Non-pigmented ciliary epithelial cell (primary cell): ENCODE results near the gene NAT10.
"Not testable (repeated sequence)": the region's sequence is repeated elsewhere in the genome, so short reads cannot be mapped to it uniquely, and the experiment has no call there.

Experiments
- DNase-seq: peaks from one replicate; pipeline ENCODE4 v3.0.0-alpha.2; 2010; ENCODE audit warnings: low read depth

NAT10 gene

GRCh38 chr11:34168642-34169420 is 63.4 kb downstream of the NAT10 start:
- no peak for DNase-seq

GRCh38 chr11:34169686-34170085 is 64.3 kb downstream of the NAT10 start:
- DNase-seq = no peak

GRCh38 chr11:34173050-34173449 is 67.6 kb downstream of the NAT10 start:
- no peak for DNase-seq

GRCh38 chr11:34174412-34175041 is 69.1 kb downstream of the NAT10 start:
- DNase-seq = no peak

- no peak for DNase-seq
Observed at GRCh38 chr11:34175284-34176019, 70.0 kb downstream of the NAT10 start.

- no peak for DNase-seq
Observed at GRCh38 chr11:34176751-34177209, 71.4 kb downstream of the NAT10 start.

GRCh38 chr11:34178209-34178821 is 72.9 kb downstream of the NAT10 start:
- no peak for DNase-seq

GRCh38 chr11:34179026-34179675 is 73.7 kb downstream of the NAT10 start:
- no peak for DNase-seq

- DNase-seq = no peak
Observed at GRCh38 chr11:34180040-34180813, 74.8 kb downstream of the NAT10 start.

- DNase-seq = not testable (repeated sequence)
Observed at GRCh38 chr11:34180814-34181165, 75.4 kb downstream of the NAT10 start.

GRCh38 chr11:34181251-34181650 is 75.8 kb downstream of the NAT10 start:
- no peak for DNase-seq

- no peak for DNase-seq
Observed at GRCh38 chr11:34181856-34182405, 76.5 kb downstream of the NAT10 start.

- DNase-seq = no peak
Observed at GRCh38 chr11:34182425-34182824, 77.0 kb downstream of the NAT10 start.

GRCh38 chr11:34182921-34183685 is 77.7 kb downstream of the NAT10 start:
- no peak for DNase-seq

GRCh38 chr11:34183848-34184391 is 78.5 kb downstream of the NAT10 start:
- no peak for DNase-seq

- no peak for DNase-seq
Observed at GRCh38 chr11:34184505-34185015, 79.1 kb downstream of the NAT10 start.

GRCh38 chr11:34185926-34186841 is 80.8 kb downstream of the NAT10 start:
- DNase-seq = no peak

GRCh38 chr11:34188181-34188580 is 82.8 kb downstream of the NAT10 start:
- DNase-seq = no peak
